IMR-90 (cell line): ENCODE data around the gene C7orf25.

Source experiments
- BHLHE40 ChIP-seq: fragments of 150-350 bp; IDR thresholded peaks from 2 replicates; pipeline ENCODE4 v1.6.1; 2016; ENCODE audit warnings: mild to moderate bottlenecking, low read depth, low read length
- CEBPB ChIP-seq: IDR thresholded peaks from 2 replicates; pipeline ENCODE4 v1.6.1; 2012; ENCODE audit warnings: low read depth, low read length, improper control_type of control experiment
- MAFK ChIP-seq: IDR thresholded peaks from 2 replicates; pipeline ENCODE4 v1.6.1; 2012; ENCODE audit warnings: low read depth, low read length, improper control_type of control experiment
- MXI1 ChIP-seq: IDR thresholded peaks from 2 replicates; pipeline ENCODE4 v1.6.1; 2012; ENCODE audit warnings: low read depth, mild to moderate bottlenecking, low read length, moderate library complexity, borderline replicate concordance
- NFE2L2 ChIP-seq: fragments of 150-350 bp; IDR thresholded peaks from 2 replicates; pipeline ENCODE4 v1.6.1; 2016; ENCODE audit warnings: low read depth, mild to moderate bottlenecking, low read length
- POLR2A ChIP-seq: IDR thresholded peaks from 2 replicates; pipeline ENCODE4 v1.6.1; 2012; ENCODE audit warnings: mild to moderate bottlenecking, low read depth, low read length
- RAD21 ChIP-seq: IDR thresholded peaks from 2 replicates; pipeline ENCODE4 v1.6.1; 2012; ENCODE audit warnings: low read length, improper control_type of control experiment
- RCOR1 ChIP-seq: IDR thresholded peaks from 2 replicates; pipeline ENCODE4 v1.6.1; 2012; ENCODE audit warnings: mild to moderate bottlenecking, low read length, improper control_type of control experiment; ENCODE audit not compliant: insufficient replicate concordance
- RFX5 ChIP-seq: IDR thresholded peaks from 2 replicates; pipeline ENCODE4 v1.8.0; 2012; ENCODE audit warnings: low read depth, mild to moderate bottlenecking, low read length, moderate library complexity
- SMC3 ChIP-seq: fragments of 150-350 bp; IDR thresholded peaks from 2 replicates; pipeline ENCODE4 v1.6.1; 2016; ENCODE audit warnings: low read depth, mild to moderate bottlenecking, antibody characterized with exemption, low read length, moderate library complexity
- TF ChIP-seq, protein P1 (sequence below): conservative IDR thresholded peaks from 2 replicates; pipeline ENCODE4 v1.5.1; 2012; ENCODE audit warnings: mild to moderate bottlenecking, low read depth, low read length, improper control_type of control experiment
- TF ChIP-seq, protein P2 (sequence below): fragments of 150-350 bp; IDR thresholded peaks from 2 replicates; pipeline ENCODE4 v1.6.1; 2017; ENCODE audit warnings: mild to moderate bottlenecking, antibody characterized with exemption, low read length, low read depth
- TF ChIP-seq, protein P3 (sequence below): fragments of 150-350 bp; IDR thresholded peaks from 2 replicates; pipeline ENCODE4 v1.6.1; 2016; ENCODE audit warnings: low read depth, mild to moderate bottlenecking, low read length, moderate library complexity, borderline replicate concordance

DNA sequence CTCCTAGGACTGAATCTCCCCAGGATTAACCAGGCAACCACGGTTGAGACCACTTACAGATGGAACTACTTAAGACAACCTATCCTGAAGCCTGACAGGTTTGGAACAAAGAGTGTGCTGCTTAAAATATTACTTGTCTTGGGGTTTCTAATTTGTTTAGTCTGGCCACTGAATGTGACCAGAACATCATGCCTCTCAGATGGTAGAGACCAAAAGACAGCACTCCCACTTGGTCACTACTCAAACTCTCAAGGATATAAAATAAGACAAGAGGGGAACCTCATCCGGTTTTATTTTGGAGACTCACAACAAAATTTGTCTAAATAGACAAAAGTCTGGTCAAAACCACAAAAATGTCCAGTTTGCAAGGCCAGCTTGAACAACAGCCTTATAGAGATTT is 35.7 kb upstream of the C7orf25 start:
- TF ChIP-seq CEBPB (no peak), POLR2A (no peak), SMC3 (no peak), RAD21 (no peak), RCOR1 (no peak), RFX5 (no peak), MXI1 (no peak), MAFK (no peak), BHLHE40 (no peak), NFE2L2 (no peak)
- TF ChIP-seq, protein P1, sequence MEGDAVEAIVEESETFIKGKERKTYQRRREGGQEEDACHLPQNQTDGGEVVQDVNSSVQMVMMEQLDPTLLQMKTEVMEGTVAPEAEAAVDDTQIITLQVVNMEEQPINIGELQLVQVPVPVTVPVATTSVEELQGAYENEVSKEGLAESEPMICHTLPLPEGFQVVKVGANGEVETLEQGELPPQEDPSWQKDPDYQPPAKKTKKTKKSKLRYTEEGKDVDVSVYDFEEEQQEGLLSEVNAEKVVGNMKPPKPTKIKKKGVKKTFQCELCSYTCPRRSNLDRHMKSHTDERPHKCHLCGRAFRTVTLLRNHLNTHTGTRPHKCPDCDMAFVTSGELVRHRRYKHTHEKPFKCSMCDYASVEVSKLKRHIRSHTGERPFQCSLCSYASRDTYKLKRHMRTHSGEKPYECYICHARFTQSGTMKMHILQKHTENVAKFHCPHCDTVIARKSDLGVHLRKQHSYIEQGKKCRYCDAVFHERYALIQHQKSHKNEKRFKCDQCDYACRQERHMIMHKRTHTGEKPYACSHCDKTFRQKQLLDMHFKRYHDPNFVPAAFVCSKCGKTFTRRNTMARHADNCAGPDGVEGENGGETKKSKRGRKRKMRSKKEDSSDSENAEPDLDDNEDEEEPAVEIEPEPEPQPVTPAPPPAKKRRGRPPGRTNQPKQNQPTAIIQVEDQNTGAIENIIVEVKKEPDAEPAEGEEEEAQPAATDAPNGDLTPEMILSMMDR, result no peak
- TF ChIP-seq, protein P2, sequence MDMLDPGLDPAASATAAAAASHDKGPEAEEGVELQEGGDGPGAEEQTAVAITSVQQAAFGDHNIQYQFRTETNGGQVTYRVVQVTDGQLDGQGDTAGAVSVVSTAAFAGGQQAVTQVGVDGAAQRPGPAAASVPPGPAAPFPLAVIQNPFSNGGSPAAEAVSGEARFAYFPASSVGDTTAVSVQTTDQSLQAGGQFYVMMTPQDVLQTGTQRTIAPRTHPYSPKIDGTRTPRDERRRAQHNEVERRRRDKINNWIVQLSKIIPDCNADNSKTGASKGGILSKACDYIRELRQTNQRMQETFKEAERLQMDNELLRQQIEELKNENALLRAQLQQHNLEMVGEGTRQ, result no peak
- TF ChIP-seq, protein P3, sequence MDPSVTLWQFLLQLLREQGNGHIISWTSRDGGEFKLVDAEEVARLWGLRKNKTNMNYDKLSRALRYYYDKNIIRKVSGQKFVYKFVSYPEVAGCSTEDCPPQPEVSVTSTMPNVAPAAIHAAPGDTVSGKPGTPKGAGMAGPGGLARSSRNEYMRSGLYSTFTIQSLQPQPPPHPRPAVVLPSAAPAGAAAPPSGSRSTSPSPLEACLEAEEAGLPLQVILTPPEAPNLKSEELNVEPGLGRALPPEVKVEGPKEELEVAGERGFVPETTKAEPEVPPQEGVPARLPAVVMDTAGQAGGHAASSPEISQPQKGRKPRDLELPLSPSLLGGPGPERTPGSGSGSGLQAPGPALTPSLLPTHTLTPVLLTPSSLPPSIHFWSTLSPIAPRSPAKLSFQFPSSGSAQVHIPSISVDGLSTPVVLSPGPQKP, result no peak
